Choroid plexus epithelial cell (primary cell): ENCODE measurements around the gene TP53BP2.

ENCODE experiments used
- DNase-seq: peaks from one replicate; pipeline ENCODE4 v3.0.0-alpha.2; 2010; ENCODE audit warnings: low read depth
- H3K4me3 ChIP-seq: 2 replicates; pipeline ENCODE4 v1.5.1; 2011; ENCODE audit warnings: low read depth, mild to moderate bottlenecking, control low read depth, low read length, moderate library complexity
- TF ChIP-seq, protein P1 (sequence below): conservative IDR thresholded peaks from 2 replicates; pipeline ENCODE4 v1.5.1; 2011; ENCODE audit warnings: low read depth, mild to moderate bottlenecking, control low read depth, inconsistent platforms, low read length, moderate library complexity

Gene TP53BP2

DNA sequence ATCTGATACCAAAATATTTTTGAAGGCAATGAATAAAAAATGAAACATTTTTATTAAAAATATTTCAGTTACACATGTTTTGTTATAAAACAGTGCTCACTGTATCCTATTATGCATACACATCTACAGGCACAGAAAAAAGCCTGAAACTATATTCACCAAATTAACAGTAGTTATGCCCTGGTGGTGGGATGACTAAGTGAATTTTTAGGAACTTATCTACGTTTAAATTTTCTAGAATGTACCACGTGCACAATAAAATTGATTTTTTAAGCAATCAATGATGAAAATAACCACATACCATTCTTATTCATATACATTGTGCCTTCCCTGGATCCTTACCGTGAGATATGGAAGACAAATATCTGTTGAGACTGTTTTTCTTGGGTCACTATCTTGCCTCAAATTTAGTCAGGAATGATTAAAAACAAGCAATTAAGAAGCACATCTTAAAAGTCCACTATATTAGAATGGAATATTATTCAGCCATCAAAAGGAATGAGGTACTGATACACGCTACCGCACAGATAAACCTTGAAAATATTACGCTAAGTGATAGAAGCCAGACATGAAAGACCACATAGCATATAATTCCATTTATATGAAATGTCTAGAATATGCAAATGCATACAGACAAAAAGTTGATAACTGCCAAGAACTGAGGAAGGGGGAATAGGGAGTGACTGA, 17.4 kb downstream of the TP53BP2 start:
- no peak for DNase-seq
- no peak overlapping the region for H3K4me3 ChIP-seq
- TF ChIP-seq, protein P1, sequence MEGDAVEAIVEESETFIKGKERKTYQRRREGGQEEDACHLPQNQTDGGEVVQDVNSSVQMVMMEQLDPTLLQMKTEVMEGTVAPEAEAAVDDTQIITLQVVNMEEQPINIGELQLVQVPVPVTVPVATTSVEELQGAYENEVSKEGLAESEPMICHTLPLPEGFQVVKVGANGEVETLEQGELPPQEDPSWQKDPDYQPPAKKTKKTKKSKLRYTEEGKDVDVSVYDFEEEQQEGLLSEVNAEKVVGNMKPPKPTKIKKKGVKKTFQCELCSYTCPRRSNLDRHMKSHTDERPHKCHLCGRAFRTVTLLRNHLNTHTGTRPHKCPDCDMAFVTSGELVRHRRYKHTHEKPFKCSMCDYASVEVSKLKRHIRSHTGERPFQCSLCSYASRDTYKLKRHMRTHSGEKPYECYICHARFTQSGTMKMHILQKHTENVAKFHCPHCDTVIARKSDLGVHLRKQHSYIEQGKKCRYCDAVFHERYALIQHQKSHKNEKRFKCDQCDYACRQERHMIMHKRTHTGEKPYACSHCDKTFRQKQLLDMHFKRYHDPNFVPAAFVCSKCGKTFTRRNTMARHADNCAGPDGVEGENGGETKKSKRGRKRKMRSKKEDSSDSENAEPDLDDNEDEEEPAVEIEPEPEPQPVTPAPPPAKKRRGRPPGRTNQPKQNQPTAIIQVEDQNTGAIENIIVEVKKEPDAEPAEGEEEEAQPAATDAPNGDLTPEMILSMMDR = no peak

GRCh38 chr1:223827193-223827663, 18.5 kb downstream of the TP53BP2 start:
- TF ChIP-seq, protein P1 = no peak
- no peak for DNase-seq
- H3K4me3 ChIP-seq = no peak overlapping the region

GRCh38 chr1:223825767-223826748, 19.7 kb downstream of the TP53BP2 start:
- DNase-seq = peak; percentile 65
- TF ChIP-seq, protein P1 = no peak
- no peak overlapping the region for H3K4me3 ChIP-seq

DNA sequence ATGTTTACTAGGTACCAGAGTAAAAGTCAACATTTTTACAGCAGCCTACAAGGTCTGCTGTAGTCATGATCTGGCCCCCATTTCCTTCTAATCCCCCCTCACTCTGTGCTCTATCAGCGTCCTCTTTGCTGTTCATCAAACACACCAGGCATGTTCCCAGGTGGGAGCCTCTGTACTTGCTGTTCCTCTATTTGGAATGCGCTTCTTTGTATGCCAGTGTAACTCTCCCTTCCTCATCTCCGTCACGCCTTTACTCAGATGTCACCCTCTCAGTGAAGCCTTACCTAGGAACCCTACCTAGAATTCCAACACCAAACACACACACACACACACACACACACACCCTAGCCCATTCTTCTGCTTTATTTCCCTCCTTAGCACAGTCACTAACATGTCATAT, 21.0 kb downstream of the TP53BP2 start:
- TF ChIP-seq, protein P1 = no peak
- no peak overlapping the region for H3K4me3 ChIP-seq
- DNase-seq = no peak

GRCh38 chr1:223824287-223824686, 21.5 kb downstream of the TP53BP2 start:
- TF ChIP-seq, protein P1 = no peak
- no peak for DNase-seq
- no peak overlapping the region for H3K4me3 ChIP-seq

DNA sequence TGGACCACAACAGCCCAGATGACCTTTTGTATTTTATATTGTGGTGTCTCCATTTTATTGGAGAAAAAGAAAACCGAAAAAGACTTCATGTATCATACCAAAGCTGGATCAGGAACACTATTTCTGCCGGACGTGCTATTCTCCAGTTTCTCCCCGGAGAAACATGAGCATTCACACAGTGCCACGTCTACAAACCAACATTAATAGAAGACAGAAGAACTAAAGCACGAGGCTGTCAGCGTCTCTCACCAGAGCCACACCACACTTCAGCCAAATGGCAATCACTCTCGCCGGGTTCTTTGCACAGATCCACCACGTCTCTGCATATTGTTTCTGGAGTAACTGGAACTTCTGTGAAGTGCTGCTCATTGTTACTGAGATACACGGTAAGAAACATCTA, 24.8 kb downstream of the TP53BP2 start:
- TF ChIP-seq, protein P1 = no peak
- DNase-seq = no peak

GRCh38 chr1:223820515-223820858, 25.3 kb downstream of the TP53BP2 start:
- no peak for DNase-seq
- TF ChIP-seq, protein P1 = no peak
- no peak overlapping the region for H3K4me3 ChIP-seq

More for the DNA sequence above, 24.8 kb downstream of the TP53BP2 start:
- H3K4me3 ChIP-seq = no peak overlapping the region
